G401.6 (cell line): ENCODE data around the gene XPR1.

Experiments used
- FAIRE-seq: peaks from 2 replicates; lab custom pipeline; 2012; peaks lifted over from hg19 to GRCh38; lab: Jason Lieb, UNC

Gene XPR1

DNA sequence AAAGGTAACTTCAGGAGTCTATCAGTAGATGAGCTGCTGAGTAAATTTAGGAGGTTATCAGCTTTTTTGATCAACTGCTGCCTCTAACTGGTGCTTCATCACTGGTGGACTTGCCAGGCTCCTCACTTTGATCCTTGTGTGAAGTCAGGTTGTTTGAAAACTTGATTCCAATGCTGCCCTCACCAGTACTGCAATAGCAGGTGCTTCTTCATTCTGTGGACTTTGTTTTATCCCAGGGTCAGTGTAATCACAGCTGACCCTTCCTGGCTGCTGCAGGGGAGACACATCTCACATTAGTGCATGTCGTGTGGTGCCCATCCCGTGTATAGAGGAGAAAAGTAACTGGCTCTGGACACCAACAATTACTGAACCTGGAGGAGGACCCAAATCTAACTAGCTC is 260.9 kb downstream of the XPR1 start:
- no peak for FAIRE-seq

- FAIRE-seq: no peak
Observed at GRCh38 chr1:180893614-180894013, 261.8 kb downstream of the XPR1 start.

GRCh38 chr1:180896161-180896560 is 264.3 kb downstream of the XPR1 start:
- FAIRE-seq: no peak

- FAIRE-seq: no peak
Observed at GRCh38 chr1:180898441-180899219, 266.8 kb downstream of the XPR1 start.

GRCh38 chr1:180899262-180899661 is 267.4 kb downstream of the XPR1 start:
- no peak for FAIRE-seq

DNA sequence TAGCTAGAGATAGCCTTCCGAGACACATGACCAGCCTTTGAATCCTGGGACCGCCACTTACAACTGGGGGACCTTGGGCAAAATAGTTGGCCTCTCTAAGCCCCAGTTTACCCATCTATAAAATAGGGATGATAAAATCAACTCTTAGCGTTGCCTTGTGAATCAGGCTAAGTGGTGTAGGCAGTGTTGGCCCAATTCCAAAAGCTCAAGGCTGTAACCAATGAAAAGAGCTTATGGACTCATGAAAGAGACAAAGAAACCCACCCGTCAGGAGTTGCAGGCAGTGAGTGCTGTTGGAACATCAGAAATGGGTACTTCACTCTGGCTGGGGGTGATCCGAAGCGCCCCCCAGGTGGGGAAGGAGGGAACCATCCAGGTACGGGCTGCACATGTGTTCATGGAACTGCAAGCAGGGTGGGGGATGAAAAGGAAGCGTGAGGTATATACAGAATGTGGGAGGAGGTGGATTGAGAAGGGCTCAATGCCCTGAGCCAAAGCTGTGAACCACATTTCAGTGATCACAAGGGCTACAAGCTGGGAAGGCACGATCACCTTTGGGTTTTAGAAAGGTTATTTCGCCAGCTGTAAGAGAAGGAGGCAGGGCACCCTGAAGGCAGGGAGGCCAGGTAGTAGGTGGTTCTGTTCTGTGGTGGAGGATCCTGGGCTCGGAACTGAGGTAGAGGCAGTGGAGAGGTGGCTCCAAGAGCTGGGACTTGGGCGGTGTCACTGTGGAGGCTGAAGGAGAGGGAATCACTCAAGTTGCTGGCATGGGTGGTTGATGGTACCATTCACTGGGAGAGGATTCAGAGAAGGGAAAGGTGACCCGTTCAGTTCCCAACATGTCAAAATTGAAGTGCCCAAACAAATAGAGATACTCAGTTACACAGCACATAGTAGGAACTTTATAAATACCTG is 269.5 kb downstream of the XPR1 start:
- FAIRE-seq: no peak

GRCh38 chr1:180902541-180902940 is 270.7 kb downstream of the XPR1 start:
- no peak for FAIRE-seq

DNA sequence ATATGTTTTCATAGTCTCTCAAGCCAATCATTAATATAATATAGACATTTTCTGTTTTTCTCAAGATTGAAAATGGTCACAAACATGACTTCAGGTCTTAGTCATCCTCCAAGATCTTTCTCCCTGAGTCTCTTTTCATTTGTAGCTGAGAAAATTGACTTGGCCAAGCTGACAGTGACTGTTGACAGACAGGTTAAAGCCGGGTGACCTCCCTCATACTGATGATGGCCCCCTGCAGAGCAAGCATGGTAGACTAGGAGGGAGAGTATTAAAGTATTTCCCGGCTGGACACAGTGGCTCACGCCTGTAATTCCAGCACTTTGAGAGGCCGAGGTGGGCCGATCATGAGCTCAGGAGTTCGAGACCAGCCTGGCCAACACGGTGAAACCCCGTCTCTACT is 274.1 kb downstream of the XPR1 start:
- FAIRE-seq: no peak

GRCh38 chr1:180906511-180906910 is 274.7 kb downstream of the XPR1 start:
- FAIRE-seq: no peak

- no peak for FAIRE-seq
Observed at GRCh38 chr1:180907313-180908055, 275.7 kb downstream of the XPR1 start.

DNA sequence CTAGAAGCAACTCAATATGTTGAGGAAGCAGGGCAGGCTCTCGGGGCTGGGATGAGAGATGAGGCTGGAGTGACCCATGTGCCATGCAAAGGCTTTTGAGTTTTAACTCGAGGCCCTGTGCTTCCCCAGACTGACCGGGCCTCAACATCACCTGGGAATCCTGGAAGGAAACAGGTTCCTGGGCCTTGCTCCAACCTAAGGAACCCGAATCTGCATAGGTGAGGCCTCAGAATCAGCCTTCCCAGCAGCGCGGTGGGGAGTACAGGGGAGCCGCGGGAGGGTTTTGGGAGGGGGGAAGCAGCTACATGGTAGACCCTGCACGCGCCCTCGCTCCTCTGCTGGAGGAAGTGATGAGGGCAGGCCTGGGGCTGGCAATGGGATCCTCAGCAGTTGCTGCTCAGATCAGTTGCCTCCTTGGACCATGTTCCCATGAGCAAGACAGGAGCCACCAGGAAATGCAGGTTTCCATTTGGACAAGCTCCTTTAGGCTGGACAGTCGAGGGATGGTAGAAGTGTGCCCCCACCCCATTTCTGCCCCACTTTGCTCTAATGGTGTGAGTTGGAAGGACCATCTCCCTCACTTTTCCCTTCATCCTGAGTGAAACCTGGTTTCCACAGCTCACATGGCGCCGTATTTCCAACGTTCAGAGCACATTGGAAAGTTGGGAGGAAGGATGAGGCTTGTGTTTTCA is 276.4 kb downstream of the XPR1 start:
- FAIRE-seq: no peak

GRCh38 chr1:180909005-180909414 is 277.2 kb downstream of the XPR1 start:
- no peak for FAIRE-seq

DNA sequence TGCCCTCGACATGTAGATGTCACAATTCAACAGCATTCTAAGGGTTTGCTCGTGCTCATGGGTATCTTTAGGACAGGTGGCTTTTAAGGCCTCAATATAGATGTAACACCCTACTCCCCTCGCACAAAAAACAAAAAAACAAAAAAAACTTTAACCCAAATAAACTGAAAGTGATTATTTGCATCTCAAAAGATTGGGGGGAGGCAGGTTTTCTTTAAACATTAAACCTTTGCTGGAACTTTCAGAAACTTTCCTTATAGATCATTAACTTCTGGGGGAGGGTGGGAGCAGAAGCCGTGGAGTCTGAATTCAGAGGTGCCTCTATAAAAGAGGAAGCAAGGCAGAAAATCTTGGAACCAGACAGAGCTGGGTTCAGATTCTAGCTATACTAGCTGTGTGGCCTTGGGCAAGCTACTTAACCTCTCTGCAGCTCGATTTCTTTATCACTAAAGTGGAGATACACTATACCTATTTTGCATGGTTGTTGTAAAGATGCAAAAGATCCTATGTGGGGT is 277.7 kb downstream of the XPR1 start:
- no peak for FAIRE-seq

- FAIRE-seq: no peak
Observed at GRCh38 chr1:180911640-180912191, 279.9 kb downstream of the XPR1 start.

- no peak for FAIRE-seq
Observed at GRCh38 chr1:180912211-180912800, 280.5 kb downstream of the XPR1 start.

DNA sequence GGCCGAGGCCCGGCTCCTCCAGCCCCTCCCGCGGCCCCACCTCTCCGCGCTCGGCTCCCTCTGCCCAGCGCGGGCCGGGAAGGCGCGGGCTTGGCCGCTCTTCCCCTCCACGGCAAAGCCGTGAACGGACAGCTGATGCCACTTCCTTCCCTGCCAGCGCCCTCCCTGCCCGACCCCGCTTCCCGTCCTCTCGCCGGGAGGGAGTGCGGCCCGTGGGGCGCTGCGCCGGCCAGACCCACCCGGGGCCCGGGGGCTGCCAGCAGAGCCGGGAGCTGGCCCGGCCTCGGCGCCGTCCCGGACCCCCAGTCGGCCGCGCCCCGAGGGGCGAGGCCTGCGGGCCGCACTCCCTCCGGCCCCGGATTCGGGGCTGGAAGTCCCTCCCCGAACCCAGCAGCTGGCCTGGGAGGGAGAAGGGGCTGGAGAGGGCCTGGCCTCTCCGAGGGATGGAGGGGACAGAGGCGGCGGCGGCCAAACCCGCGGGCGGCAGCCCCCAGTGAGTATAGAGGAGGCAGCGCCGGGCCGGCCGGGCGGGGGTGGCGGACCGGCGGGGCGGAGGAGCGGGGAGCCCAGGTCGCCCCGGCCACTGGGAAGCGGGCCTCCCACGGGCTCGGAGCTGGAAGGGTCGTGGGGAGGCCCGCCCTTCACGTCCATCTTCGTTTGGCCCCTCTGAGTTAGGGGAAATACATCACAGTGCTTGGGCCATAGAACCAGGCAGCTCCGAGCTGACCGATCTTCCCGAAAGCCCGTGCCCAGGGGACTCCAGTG is 281.2 kb downstream of the XPR1 start, which contains the start of gene KIAA1614:
KIAA1614 (plus strand) TSS at position 97 of the 765 bp plus-strand sequence; CDS start at position 444, 347 bp downstream.
- FAIRE-seq: no peak

DNA sequence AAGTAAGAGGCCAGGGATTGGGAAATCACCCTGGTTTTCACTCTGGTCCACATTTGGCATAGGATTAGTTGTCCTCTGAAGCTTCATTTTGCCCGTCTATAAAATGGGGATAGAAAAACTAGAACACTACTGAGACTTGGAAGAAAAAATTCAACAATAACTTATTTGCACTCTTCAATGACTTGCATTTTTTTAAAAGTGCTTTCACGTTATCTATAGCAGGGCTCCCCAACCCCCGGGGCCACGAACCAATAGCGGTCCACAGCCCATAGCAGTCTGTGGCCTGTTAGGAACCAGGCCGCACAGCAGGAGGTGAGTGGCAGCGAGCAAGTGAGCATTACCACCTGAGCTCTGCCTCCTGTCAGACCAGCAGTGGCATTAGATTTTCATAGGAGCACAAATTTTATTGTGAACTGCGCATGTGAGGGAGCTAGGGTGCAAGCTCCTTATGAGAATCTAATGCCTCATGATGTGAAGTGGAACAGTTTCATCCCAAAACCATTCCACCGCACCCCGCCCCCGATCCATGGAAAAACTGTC is 283.7 kb downstream of the XPR1 start:
- FAIRE-seq: no peak

DNA sequence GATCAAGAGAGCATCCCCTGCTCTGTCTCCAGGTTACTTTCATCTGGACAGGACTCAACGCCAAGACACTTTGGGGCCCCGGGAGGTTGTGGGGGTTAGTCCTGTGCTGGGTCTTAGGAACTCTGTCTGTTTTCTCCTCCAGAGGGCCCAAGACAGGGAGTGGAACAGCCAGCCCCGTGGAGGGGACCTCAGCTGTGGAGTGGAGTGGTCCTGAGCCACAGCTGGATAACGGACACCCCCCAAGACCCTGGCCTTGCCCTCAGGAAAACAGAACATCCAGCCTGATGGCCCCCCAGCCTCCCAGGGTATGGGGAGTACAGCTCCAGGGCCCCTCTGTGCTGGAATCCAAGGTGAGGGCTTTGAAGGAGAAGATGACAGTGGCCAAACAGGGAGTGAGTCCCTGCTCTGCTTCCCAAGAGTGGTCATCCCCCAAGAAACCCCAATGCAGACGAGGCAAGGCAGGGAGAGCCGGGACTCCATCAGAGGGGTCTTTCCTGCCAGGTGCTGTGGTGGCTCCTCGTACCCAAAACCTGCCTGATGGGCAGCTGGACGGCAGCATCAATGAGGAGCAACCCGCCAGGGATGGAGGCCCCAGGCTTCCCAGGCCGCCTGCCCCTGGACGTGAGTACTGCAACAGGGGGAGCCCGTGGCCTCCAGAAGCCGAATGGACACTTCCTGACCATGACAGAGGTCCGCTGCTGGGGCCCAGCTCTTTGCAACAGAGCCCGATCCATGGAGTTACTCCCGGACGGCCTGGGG is 284.4 kb downstream of the XPR1 start:
- FAIRE-seq: no peak

GRCh38 chr1:180916771-180917170 is 284.9 kb downstream of the XPR1 start:
- FAIRE-seq: no peak
